Stimulated activated CD4-positive, alpha-beta T cell treated with anti-CD3 and anti-CD28 coated beads, Interleukin-4, amount 100 ng/mL, for 48 hours (primary cell): Measurements from ENCODE around the gene ZNF423.

ENCODE experiments used
- DNase-seq, 2 donors: peaks; one replicate each; pipeline ENCODE4 v3.0.0-alpha.2; 2020; ENCODE audit warnings: low read depth in 2 of 2

ZNF423 gene

DNA sequence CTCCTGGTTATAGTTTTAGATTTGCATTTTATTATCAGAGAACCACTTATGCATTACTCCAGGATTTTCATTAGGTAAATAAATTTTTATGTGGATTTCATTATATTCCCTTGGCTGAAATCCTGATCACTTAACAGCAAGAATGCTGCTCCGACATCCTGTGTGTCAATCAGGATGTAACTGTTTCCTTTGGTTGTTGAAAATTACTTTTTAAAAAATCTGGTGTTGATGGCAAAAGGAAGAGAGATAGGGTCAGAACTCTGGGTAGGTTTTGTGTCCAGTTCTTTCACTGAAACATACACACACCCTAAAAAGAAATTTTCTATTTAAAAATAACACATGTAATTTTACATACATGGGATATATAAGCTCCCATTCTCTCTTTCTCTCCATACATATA is 30.9 kb downstream of the ZNF423 start:
- no peak for DNase-seq

GRCh38 chr16:49824593-49824992 is 31.3 kb downstream of the ZNF423 start:
- no peak for DNase-seq

GRCh38 chr16:49822649-49823370 is 33.1 kb downstream of the ZNF423 start:
- DNase-seq = no peak

- no peak for DNase-seq
These were observed 34.2 kb downstream of the ZNF423 start for GRCh38 chr16:49821614-49822282.

DNA sequence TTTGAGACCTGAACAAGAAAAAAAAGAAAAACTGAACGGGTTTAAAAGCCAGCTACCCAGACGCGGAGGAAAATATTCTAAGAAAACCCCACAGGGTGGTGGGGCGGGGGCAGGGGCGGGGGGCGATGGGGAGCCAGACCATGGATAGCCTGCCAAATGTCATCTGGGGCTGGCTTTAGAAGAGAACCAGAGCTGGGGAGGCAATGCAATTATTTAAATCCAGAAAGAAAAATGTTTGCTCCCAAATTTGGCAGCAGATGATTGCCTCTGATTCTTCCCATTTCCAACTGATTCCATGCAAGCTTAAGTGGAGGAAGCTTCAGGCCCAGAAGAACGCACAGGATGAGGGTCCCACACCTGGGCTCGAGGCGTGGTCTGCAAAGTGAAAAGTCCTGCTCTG is 34.8 kb downstream of the ZNF423 start:
- DNase-seq = no peak

DNA sequence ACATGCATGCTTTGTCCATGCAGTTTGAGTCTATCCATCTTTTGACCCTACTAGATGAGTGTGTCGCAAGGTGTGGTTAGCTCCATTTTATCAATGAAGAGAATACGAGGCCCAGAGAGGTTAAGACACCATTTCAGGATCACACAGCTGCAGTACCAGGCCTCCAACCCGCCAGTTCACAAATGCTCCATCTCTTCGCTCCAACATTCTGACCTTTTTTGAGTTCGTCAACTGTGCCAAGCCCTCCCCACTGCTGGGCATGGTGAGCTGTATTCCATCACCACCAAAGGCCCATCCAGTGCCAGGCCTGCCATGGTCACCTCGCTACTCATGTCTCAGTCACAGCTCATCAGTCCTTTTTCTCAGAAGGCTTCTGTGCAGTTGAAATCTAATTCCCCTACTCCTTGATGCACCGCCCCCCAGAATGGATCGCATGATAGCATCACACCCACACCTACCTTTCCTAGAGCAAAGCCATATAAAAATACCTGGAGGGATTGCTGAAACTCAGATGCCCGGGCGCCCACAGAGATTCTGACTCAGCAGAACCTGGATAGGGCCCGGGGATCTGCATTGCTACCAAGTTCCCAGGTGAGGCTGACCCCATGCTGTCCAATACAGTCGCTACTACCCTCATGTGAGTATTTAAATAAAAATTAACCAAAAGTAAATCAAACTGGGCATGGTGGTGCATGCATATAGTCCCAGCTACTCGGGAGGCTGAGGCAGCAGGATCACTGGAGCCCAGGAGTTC is 38.0 kb downstream of the ZNF423 start:
- DNase-seq = no peak

GRCh38 chr16:49816875-49817274 is 39.0 kb downstream of the ZNF423 start:
- no peak for DNase-seq

GRCh38 chr16:49811644-49812334 is 44.1 kb downstream of the ZNF423 start:
- DNase-seq = no peak

- DNase-seq = no peak
These were observed 45.1 kb downstream of the ZNF423 start for GRCh38 chr16:49810831-49811230.

DNA sequence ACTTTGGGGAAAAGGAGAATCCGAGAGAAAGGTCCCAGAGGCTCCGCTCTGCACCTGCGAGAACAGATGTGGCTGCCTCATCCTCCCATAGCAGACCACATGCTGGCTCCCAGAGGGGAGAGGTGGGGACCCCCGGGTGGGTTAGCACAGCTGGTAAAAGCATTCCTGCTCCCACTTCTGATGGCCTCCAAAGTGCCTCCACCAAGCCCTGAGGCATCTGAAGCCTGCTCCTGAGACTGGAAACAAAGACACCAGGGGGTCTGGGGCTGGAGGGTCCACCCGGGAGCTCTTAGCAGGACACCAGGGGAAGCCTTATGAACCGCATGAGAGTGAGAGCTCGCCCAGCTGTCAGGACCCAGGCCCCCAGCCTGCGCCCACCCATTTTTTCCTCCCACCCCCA is 46.4 kb downstream of the ZNF423 start:
- DNase-seq = no peak

GRCh38 chr16:49809062-49809461 is 46.9 kb downstream of the ZNF423 start:
- DNase-seq = no peak

DNA sequence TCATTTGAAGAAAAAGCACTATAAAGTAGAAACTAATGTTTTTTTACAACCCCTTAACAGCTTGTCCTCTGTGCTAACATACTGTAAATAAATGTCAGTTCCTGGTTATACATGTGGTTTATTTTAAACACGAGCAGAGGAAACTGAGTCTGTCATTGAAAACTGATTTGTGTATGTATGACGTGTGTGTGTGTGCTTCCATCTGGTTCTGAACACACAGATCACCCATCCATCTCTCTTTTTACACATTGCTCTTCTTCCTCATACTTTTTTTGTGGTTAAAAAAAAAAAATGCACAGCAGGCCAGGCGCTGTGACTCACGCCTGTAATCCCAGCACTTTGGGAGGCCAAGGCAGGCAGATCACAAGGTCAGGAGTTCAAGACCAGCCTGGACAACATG is 49.5 kb downstream of the ZNF423 start:
- no peak for DNase-seq

- no peak for DNase-seq
These were observed 54.6 kb downstream of the ZNF423 start for GRCh38 chr16:49801290-49801689.

- no peak for DNase-seq
These were observed 55.0 kb downstream of the ZNF423 start for GRCh38 chr16:49800876-49801275.

GRCh38 chr16:49800441-49800840 is 55.5 kb downstream of the ZNF423 start:
- DNase-seq = no peak

- no peak for DNase-seq
These were observed 56.7 kb downstream of the ZNF423 start for GRCh38 chr16:49799172-49799571.

DNA sequence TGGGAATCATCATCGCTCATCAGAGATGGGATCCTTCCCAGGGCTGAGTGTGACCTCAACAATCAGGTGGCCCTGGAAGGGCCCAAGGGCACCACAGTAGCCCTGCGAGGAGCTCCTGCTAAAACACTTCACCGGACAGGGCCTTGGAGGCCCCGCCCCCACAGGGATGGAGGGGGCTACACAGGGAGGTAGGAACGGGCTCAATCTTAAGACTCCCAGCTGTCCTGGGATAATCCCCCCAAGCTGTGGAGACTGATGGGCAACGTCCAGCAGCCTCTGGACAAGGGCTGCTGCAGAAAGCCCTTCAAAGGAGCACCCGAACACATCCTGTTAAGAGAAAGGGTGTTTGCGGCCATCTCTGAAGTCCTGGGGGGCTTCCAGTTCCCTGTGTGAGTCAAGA is 60.4 kb downstream of the ZNF423 start:
- DNase-seq = no peak

DNA sequence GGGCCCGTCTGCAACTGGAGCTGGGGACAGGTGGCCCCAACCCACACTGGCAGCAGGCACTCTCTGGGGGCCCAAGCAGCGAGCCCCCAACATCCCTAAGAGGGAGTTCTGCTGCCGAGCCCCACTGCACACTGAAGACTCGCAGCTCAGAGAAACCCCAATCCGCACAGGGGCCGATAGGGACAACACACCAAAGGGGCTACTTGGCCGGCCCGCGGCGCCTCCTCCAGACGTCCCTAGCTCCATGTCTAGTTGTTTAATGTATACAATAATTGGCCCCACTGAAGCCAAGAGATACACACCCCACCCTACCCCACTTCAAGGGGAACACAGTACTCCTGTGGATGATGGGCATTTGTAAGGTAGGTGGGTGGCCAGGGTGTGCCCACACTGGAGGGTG is 62.7 kb downstream of the ZNF423 start:
- DNase-seq = no peak

DNA sequence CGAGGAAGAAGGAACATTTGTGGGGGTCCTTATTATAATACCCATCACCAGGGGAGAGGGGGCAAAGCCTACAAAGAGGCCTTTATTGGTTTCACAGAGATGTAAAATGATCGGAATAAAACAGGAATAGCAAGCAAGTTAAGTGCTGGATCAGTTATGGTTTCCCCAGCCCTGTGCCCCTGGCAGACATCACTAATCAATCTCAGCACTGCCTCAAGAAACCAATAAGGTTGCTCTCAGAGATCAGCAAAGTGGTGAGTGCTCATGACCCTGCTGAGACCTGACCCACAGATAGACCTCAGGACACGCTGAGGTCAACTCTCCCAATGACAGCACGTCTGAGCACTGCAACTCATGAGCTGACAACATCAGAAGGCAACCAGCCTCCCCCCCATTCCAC is 66.3 kb downstream of the ZNF423 start:
- no peak for DNase-seq

GRCh38 chr16:49788986-49789385 is 66.9 kb downstream of the ZNF423 start:
- no peak for DNase-seq

GRCh38 chr16:49788572-49788971 is 67.3 kb downstream of the ZNF423 start:
- no peak for DNase-seq

DNA sequence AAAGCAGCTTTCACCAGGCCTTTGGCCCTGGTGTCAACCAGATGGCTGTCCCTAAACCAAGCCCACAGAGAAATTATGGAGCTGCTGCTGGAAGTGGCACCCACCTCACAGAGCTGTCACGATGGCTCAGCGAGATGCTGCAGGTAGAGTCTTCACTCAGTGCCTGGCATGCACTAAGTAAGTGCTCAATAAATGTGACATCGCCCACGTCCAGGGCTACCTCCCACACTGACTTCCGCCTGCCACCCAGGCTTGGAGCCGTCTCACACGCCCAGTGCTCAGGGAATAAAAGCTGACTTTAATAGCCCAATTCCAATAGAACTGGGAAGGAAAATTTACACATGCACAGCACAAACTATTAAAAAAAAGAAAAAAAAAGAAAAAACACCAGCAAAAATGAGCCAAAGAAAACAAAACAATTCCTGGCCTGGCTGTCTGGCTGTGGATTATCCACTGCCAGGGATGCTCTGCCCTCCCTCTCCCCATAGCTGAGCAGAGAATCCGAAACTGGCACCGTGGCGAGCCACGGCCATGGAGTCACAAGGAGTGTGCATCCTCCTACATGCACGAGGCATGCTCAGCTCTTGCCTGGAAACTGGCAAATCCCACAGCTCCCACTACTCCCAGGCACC is 68.9 kb downstream of the ZNF423 start:
- no peak for DNase-seq
